SK-N-SH (cell line): ENCODE results near the gene P2RY12. TPM values are rescaled to one million over a fixed set of nuclear protein-coding genes. Genes with fewer than 3 reads are reported as not detected.

Source experiments
- CTCF ChIA-PET: fragments of 300-600, 350-600 bp; formaldehyde crosslinking; extraction: SDS; loops from one replicate; lab custom pipeline; 2021; lab: Yijun Ruan, JAX
- POLR2A ChIA-PET: fragments of 350-600 bp; sonication (Branson Sonifier 250); formaldehyde crosslinking; extraction: SDS; loops from one replicate; lab custom pipeline; 2020; ENCODE audit warnings: antibody characterized with exemption, inconsistent platforms; lab: Yijun Ruan, JAX
- DNase-seq: peaks from one replicate; pipeline ENCODE4 v3.0.0; 2012
- H2AFZ ChIP-seq: fragments of 200-600 bp; sonication (generic); 2 replicates; pipeline ENCODE4 v1.8.1; 2016; ENCODE audit warnings: antibody characterized with exemption, mild to moderate bottlenecking, low read depth
- H3F3A ChIP-seq: fragments of 200-600 bp; sonication (generic); replicated peaks from 2 replicates; pipeline ENCODE3; 2016; ENCODE audit warnings: antibody characterized with exemption, mild to moderate bottlenecking; ENCODE audit not compliant: insufficient read depth
- H3K27ac ChIP-seq, 2 experiments: fragments of 200-500 bp in 1 of 2; fragments of 200-600 bp in 1 of 2; sonication (Bioruptor generic) in 1 of 2; sonication (generic), shearing (Covaris generic) in 1 of 2; 2 replicates each; pipeline versions ENCODE4 v1.5.1 to v1.6.1; 2014 to 2016; ENCODE audit warnings: low read depth in 2 of 2, inconsistent platforms in 1 of 2, low read length in 1 of 2, mild to moderate bottlenecking in 1 of 2, mixed read lengths in 1 of 2
- H3K27me3 ChIP-seq: fragments of 200-600 bp; sonication (generic), shearing (Covaris generic); 2 replicates; pipeline ENCODE4 v1.6.1; 2016; ENCODE audit warnings: mixed run types; ENCODE audit not compliant: insufficient read depth
- H3K36me3 ChIP-seq, 2 experiments: fragments of 200-500 bp in 1 of 2; fragments of 200-600 bp in 1 of 2; sonication (Bioruptor generic) in 1 of 2; sonication (generic) in 1 of 2; replicated peaks in 1 of 2; 2 replicates each; pipeline versions ENCODE3 to v1.5.1; 2014 to 2016; ENCODE audit warnings: low read length in 1 of 2, mild to moderate bottlenecking in 1 of 2; ENCODE audit not compliant: insufficient read depth in 2 of 2, control insufficient read depth in 1 of 2
- H3K4me1 ChIP-seq, 2 experiments: fragments of 200-500 bp in 1 of 2; fragments of 200-600 bp in 1 of 2; sonication (Bioruptor generic) in 1 of 2; sonication (generic), shearing (Covaris generic) in 1 of 2; 2 replicates each; pipeline versions ENCODE4 v1.5.1 to v1.6.1; 2014 to 2016; ENCODE audit warnings: low read depth in 1 of 2, low read length in 1 of 2, mixed run types in 1 of 2; ENCODE audit not compliant: insufficient read depth in 2 of 2, control insufficient read depth in 1 of 2
- H3K4me2 ChIP-seq: fragments of 200-600 bp; sonication (generic), shearing (Covaris generic); 2 replicates; pipeline ENCODE4 v1.6.1; 2017; ENCODE audit warnings: mixed run types
- H3K4me3 ChIP-seq, 2 experiments: fragments of 200-500 bp in 1 of 2; fragments of 200-600 bp in 1 of 2; sonication (Bioruptor generic) in 1 of 2; sonication (generic), shearing (Covaris generic) in 1 of 2; 2 replicates each; pipeline versions ENCODE4 v1.5.1 to v1.8.1; 2014 to 2016; ENCODE audit warnings: low read depth in 2 of 2, inconsistent platforms in 1 of 2, low read length in 1 of 2, mild to moderate bottlenecking in 1 of 2, mixed read lengths in 1 of 2, moderate library complexity in 1 of 2
- H3K79me2 ChIP-seq: fragments of 200-600 bp; sonication (generic); 2 replicates; pipeline ENCODE4 v1.8.1; 2017; ENCODE audit warnings: mild to moderate bottlenecking; ENCODE audit not compliant: insufficient read depth
- H3K9ac ChIP-seq: fragments of 200-600 bp; sonication (generic); 2 replicates; pipeline ENCODE4 v1.6.1; 2017; ENCODE audit warnings: mixed run types
- H3K9me2 ChIP-seq: fragments of 200-600 bp; sonication (generic); 2 replicates; pipeline ENCODE4 v1.6.1; 2017; ENCODE audit warnings: mixed run types
- H3K9me3 ChIP-seq: fragments of 200-600 bp; sonication (generic); 2 replicates; pipeline ENCODE4 v1.6.1; 2017; ENCODE audit warnings: mixed run types, mild to moderate bottlenecking, moderate library complexity
- H4K20me1 ChIP-seq: fragments of 200-600 bp; sonication (generic); 2 replicates; pipeline ENCODE4 v1.6.1; 2017; ENCODE audit warnings: mild to moderate bottlenecking, mixed run types; ENCODE audit not compliant: insufficient read depth
- CHD2 ChIP-seq: fragments of 150-350 bp; IDR thresholded peaks from 2 replicates; pipeline ENCODE4 v1.6.1; 2018; ENCODE audit warnings: low read length; ENCODE audit not compliant: partially characterized antibody
- ELF1 ChIP-seq: IDR thresholded peaks from 2 replicates; pipeline ENCODE4 v1.4.0; 2012
- EP300 ChIP-seq, 2 experiments: IDR thresholded peaks; 2 replicates each; pipeline versions ENCODE4 v1.4.0 to v1.6.1; 2012; ENCODE audit warnings: borderline replicate concordance in 1 of 2, low read depth in 1 of 2, low read length in 1 of 2
- EZH2phosphoT487 ChIP-seq: fragments of 200-600 bp; sonication (generic); IDR thresholded peaks from 2 replicates; pipeline ENCODE4 v1.6.1; 2017; ENCODE audit warnings: low read depth, mixed run types, mild to moderate bottlenecking, antibody characterized with exemption, moderate library complexity, borderline replicate concordance
- FOSL2 ChIP-seq: IDR thresholded peaks from 2 replicates; pipeline ENCODE4 v1.4.0; 2012; ENCODE audit warnings: low read depth, mild to moderate bottlenecking, moderate library complexity, borderline replicate concordance
- FOXM1 ChIP-seq: IDR thresholded peaks from 2 replicates; pipeline ENCODE4 v1.4.0; 2012; ENCODE audit warnings: low read depth, mild to moderate bottlenecking
- GABPA ChIP-seq: IDR thresholded peaks from 2 replicates; pipeline ENCODE4 v1.4.0; 2012; ENCODE audit warnings: low read depth, mild to moderate bottlenecking
- JUND ChIP-seq: IDR thresholded peaks from 2 replicates; pipeline ENCODE4 v1.4.0; 2012
- MEF2A ChIP-seq: IDR thresholded peaks from 2 replicates; pipeline ENCODE4 v1.4.0; 2012; ENCODE audit warnings: low read depth, borderline replicate concordance
- MXI1 ChIP-seq: IDR thresholded peaks from 2 replicates; pipeline ENCODE4 v1.6.1; 2012; ENCODE audit warnings: mild to moderate bottlenecking, low read depth, low read length, improper control_type of control experiment
- NFIC ChIP-seq: IDR thresholded peaks from 2 replicates; pipeline ENCODE4 v1.4.0; 2012; ENCODE audit warnings: borderline replicate concordance
- POLR2AphosphoS5 ChIP-seq: IDR thresholded peaks from 2 replicates; pipeline ENCODE4 v1.6.1; 2012; ENCODE audit warnings: low read depth, low read length
- RCOR1 ChIP-seq: fragments of 150-350 bp; IDR thresholded peaks from 2 replicates; pipeline ENCODE4 v1.6.1; 2017; ENCODE audit warnings: antibody characterized with exemption, low read length
- SMC3 ChIP-seq: IDR thresholded peaks from 2 replicates; pipeline ENCODE4 v1.6.1; 2012; ENCODE audit warnings: low read depth, low read length, improper control_type of control experiment
- TEAD4 ChIP-seq: IDR thresholded peaks from 2 replicates; pipeline ENCODE4 v1.4.0; 2012; ENCODE audit warnings: mild to moderate bottlenecking, borderline replicate concordance; ENCODE audit not compliant: insufficient read depth
- YY1 ChIP-seq: IDR thresholded peaks from 2 replicates; pipeline ENCODE4 v1.4.0; 2012; ENCODE audit warnings: low read depth, mild to moderate bottlenecking
- ZBTB33 ChIP-seq: IDR thresholded peaks from 2 replicates; pipeline ENCODE4 v1.4.0; 2012; ENCODE audit warnings: low read depth, borderline replicate concordance
- WGBS: methylation state at CpG from one replicate; pipeline ENCODE4 v1.1.6; 2017; ENCODE audit warnings: low lambda C conversion rate; 5-methylcytosine and 5-hydroxymethylcytosine counted together
- polyA plus RNA-seq, 3 experiments: library from polyadenylated mRNA; depleted of rRNA; stranded (reverse); fragments of >200 nt; gene quantifications; 2 replicates each; pipeline ENCODE4 v1.2.3, GENCODE V29; 2012
- TF ChIP-seq, protein P1 (sequence below): fragments of 200-600 bp; sonication (generic); IDR thresholded peaks from 2 replicates; pipeline ENCODE4 v1.6.1; 2017; ENCODE audit warnings: antibody characterized with exemption, mild to moderate bottlenecking, moderate library complexity
- TF ChIP-seq, protein P2 (sequence below): IDR thresholded peaks from 2 replicates; pipeline ENCODE4 v1.6.1; 2012; ENCODE audit warnings: mild to moderate bottlenecking, low read depth, low read length, moderate library complexity

P2RY12 gene
- polyA plus RNA-seq, 1 of the 3 experiments (the other 2 are of a cell fraction): not detected

DNA sequence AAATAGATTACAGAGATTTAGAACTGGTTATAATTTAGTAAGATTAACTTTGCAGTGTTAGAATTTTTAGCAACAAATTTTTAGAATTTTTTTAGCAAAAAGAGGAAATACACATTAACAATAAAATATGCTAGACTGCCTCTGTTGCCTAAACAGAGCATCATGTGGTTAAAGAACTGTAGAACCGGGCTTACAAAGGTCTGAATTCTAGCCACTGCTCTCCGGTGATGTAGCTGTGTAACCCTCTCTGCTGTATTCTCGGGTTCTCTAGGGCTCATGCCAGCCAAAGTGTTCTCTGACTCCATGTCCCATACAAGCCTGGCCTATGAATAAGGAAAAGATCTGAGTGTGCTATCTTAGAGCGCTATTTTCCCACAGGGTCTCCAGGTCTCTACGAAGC lies 2.9 kb upstream of the P2RY12 start:
- Histone ChIP-seq H3K36me3 (no peaks in the 10 kb centered on the region), H3K9me3 (no peaks in the 10 kb centered on the region), H3K79me2 (no peaks in the 10 kb centered on the region), H2AFZ (no peak overlapping the region), H3K9ac (no peak overlapping the region), H3K27ac (no peak overlapping the region), H3K9me2 (no peaks in the 10 kb centered on the region; the same call in 1 of the 2 replicates), H4K20me1 (no peaks in the 10 kb centered on the region), H3F3A (no peaks in the 10 kb centered on the region), H3K4me2 (no peak overlapping the region), H3K27me3 (no peaks in the 10 kb centered on the region; the same call in 1 of the 2 replicates), H3K4me1 (peaks cover 0 to 5% of the 10 kb centered on the region in 2 experiments; a peak in 2 of 4 replicates), H3K4me3 (no peak overlapping the region)
- 68% methylated on average over 5 of the region's 5 CpGs for WGBS
- TF ChIP-seq, protein P1, sequence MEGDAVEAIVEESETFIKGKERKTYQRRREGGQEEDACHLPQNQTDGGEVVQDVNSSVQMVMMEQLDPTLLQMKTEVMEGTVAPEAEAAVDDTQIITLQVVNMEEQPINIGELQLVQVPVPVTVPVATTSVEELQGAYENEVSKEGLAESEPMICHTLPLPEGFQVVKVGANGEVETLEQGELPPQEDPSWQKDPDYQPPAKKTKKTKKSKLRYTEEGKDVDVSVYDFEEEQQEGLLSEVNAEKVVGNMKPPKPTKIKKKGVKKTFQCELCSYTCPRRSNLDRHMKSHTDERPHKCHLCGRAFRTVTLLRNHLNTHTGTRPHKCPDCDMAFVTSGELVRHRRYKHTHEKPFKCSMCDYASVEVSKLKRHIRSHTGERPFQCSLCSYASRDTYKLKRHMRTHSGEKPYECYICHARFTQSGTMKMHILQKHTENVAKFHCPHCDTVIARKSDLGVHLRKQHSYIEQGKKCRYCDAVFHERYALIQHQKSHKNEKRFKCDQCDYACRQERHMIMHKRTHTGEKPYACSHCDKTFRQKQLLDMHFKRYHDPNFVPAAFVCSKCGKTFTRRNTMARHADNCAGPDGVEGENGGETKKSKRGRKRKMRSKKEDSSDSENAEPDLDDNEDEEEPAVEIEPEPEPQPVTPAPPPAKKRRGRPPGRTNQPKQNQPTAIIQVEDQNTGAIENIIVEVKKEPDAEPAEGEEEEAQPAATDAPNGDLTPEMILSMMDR: no peak
- TF ChIP-seq RCOR1 (no peak), MXI1 (no peak), FOXM1 (no peak), FOSL2 (no peak), SMC3 (no peak), CHD2 (no peak), ELF1 (no peak), MEF2A (no peak), POLR2AphosphoS5 (no peak), JUND (no peak), NFIC (no peak), YY1 (no peak), EP300 (IDR thresholded peaks at IDR 0.05; ENCODE audit: borderline replicate concordance in 1 of 2, low read depth in 1 of 2, low read length in 1 of 2) (no peak)
- CTCF ChIA-PET: interaction anchor here (1.0 to 1.5 kb wide), 2 partner anchors 9 to 61 kb away, joined by 3 to 5 read pairs; no protein-coding TSS in a partner anchor
- POLR2A ChIA-PET: no interaction called here
- no peak for DNase-seq

DNA sequence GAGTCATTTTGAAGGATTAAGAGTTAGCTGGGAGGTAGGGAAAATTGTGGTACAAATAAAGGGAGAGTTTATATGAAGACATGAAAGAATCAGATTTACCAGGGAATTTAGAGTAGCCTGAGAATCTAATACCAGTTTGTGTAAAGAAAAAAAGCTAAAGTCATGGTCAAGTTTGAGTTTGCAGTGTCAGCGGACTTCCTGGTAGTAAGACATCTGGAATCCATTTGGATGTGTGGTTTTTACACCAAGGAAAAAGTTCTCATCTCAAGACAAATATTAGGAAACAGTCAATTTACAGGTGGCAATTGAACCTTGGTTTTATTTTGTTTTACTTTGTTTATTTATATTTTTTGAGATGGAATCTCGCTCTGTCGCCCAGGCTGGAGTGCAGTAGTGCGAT lies 1.5 kb upstream of the P2RY12 start:
- no peak overlapping the region for H3K4me2 ChIP-seq
- H3K9ac ChIP-seq: no peak overlapping the region
- TF ChIP-seq FOSL2 (no peak), ELF1 (no peak), EZH2phosphoT487 (no peak), TEAD4 (no peak), ZBTB33 (no peak), GABPA (no peak), YY1 (no peak)
- TF ChIP-seq, protein P2, sequence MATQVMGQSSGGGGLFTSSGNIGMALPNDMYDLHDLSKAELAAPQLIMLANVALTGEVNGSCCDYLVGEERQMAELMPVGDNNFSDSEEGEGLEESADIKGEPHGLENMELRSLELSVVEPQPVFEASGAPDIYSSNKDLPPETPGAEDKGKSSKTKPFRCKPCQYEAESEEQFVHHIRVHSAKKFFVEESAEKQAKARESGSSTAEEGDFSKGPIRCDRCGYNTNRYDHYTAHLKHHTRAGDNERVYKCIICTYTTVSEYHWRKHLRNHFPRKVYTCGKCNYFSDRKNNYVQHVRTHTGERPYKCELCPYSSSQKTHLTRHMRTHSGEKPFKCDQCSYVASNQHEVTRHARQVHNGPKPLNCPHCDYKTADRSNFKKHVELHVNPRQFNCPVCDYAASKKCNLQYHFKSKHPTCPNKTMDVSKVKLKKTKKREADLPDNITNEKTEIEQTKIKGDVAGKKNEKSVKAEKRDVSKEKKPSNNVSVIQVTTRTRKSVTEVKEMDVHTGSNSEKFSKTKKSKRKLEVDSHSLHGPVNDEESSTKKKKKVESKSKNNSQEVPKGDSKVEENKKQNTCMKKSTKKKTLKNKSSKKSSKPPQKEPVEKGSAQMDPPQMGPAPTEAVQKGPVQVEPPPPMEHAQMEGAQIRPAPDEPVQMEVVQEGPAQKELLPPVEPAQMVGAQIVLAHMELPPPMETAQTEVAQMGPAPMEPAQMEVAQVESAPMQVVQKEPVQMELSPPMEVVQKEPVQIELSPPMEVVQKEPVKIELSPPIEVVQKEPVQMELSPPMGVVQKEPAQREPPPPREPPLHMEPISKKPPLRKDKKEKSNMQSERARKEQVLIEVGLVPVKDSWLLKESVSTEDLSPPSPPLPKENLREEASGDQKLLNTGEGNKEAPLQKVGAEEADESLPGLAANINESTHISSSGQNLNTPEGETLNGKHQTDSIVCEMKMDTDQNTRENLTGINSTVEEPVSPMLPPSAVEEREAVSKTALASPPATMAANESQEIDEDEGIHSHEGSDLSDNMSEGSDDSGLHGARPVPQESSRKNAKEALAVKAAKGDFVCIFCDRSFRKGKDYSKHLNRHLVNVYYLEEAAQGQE: no peak
- TF ChIP-seq, all 33 proteins: peak for 0
- no peaks in the 10 kb centered on the region; the same call in 1 of the 2 replicates for H3K9me2 ChIP-seq
- no peaks in the 10 kb centered on the region; the same call in 1 of the 2 replicates for H3K27me3 ChIP-seq
- no peak overlapping the region for H2AFZ ChIP-seq
- no peaks in the 10 kb centered on the region for H3K36me3 ChIP-seq
- H3K27ac ChIP-seq: no peak overlapping the region
- no peaks in the 10 kb centered on the region for H4K20me1 ChIP-seq
- no peaks in the 10 kb centered on the region for H3K79me2 ChIP-seq
- H3K9me3 ChIP-seq: no peaks in the 10 kb centered on the region
- ChIA-PET CTCF (no interaction called here), POLR2A (no interaction called here)
- 89% methylated on average over 4 of the region's 4 CpGs for WGBS
- no peaks in the 10 kb centered on the region for H3F3A ChIP-seq
- no peak for DNase-seq
- no peak overlapping the region for H3K4me3 ChIP-seq
- peaks cover 0 to 5% of the 10 kb centered on the region in 2 experiments; a peak in 2 of 4 replicates for H3K4me1 ChIP-seq
